ENCODE measurements around the gene CD200.
"Not testable (repeated sequence)": the region's sequence is repeated elsewhere in the genome, so short reads cannot be mapped to it uniquely, and the experiment has no call there.

Gene CD200

GRCh38 chr3:112375117-112375516 is 42.2 kb downstream of the CD200 start:
- ChIA-PET POLR2A (no interaction called here), CTCF (no interaction called here)
- no peak for DNase-seq (ENCODE audit: extremely low spot score)
- no peak for TF ChIP-seq SP1 (IDR thresholded peaks at IDR 0.05)
- no peak for TF ChIP-seq HDGF (IDR thresholded peaks at IDR 0.05; ENCODE audit: borderline replicate concordance)
- no peak for TF ChIP-seq SUZ12 (IDR thresholded peaks at IDR 0.05)
- no peak for TF ChIP-seq ZNF384 (IDR thresholded peaks at IDR 0.05)
- TF ChIP-seq LEF1 (IDR thresholded peaks at IDR 0.05; ENCODE audit: borderline replicate concordance) = no peak
- TF ChIP-seq ARNT (IDR thresholded peaks at IDR 0.05) = no peak
- TF ChIP-seq FOXK2 (IDR thresholded peaks at IDR 0.05) = no peak
- TF ChIP-seq BHLHE40 (IDR thresholded peaks at IDR 0.05; ENCODE audit: borderline replicate concordance) = no peak
- no peak for TF ChIP-seq NFRKB (IDR thresholded peaks at IDR 0.05)
- TF ChIP-seq, protein P1, sequence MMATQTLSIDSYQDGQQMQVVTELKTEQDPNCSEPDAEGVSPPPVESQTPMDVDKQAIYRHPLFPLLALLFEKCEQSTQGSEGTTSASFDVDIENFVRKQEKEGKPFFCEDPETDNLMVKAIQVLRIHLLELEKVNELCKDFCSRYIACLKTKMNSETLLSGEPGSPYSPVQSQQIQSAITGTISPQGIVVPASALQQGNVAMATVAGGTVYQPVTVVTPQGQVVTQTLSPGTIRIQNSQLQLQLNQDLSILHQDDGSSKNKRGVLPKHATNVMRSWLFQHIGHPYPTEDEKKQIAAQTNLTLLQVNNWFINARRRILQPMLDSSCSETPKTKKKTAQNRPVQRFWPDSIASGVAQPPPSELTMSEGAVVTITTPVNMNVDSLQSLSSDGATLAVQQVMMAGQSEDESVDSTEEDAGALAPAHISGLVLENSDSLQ (IDR thresholded peaks at IDR 0.05) = no peak
- TF ChIP-seq L3MBTL2 (conservative IDR thresholded peaks at IDR 0.05) = no peak
- TF ChIP-seq CTBP1 (IDR thresholded peaks at IDR 0.05; ENCODE audit: borderline replicate concordance) = no peak
- no peak for TF ChIP-seq TARDBP (IDR thresholded peaks at IDR 0.05)
- TF ChIP-seq FOXA1 (IDR thresholded peaks at IDR 0.05) = no peak
- TF ChIP-seq FOXM1 (IDR thresholded peaks at IDR 0.05; ENCODE audit: borderline replicate concordance) = no peak
- TF ChIP-seq ELF4 (IDR thresholded peaks at IDR 0.05) = no peak

GRCh38 chr3:112376241-112376911 is 43.4 kb downstream of the CD200 start:
- TF ChIP-seq SP1 (IDR thresholded peaks at IDR 0.05) (no peak), ZNF384 (IDR thresholded peaks at IDR 0.05) (no peak), HDGF (IDR thresholded peaks at IDR 0.05; ENCODE audit: borderline replicate concordance) (no peak)
- POLR2A ChIA-PET = no interaction called here
- CTCF ChIA-PET = no interaction called here
- no peak for DNase-seq (ENCODE audit: extremely low spot score)

GRCh38 chr3:112376992-112377391 is 44.0 kb downstream of the CD200 start:
- TF ChIP-seq LEF1 (IDR thresholded peaks at IDR 0.05; ENCODE audit: borderline replicate concordance) (no peak), NFRKB (IDR thresholded peaks at IDR 0.05) (no peak), CTBP1 (IDR thresholded peaks at IDR 0.05; ENCODE audit: borderline replicate concordance) (no peak), BHLHE40 (IDR thresholded peaks at IDR 0.05; ENCODE audit: borderline replicate concordance) (no peak), ARNT (IDR thresholded peaks at IDR 0.05) (no peak), FOXK2 (IDR thresholded peaks at IDR 0.05) (no peak), L3MBTL2 (conservative IDR thresholded peaks at IDR 0.05) (no peak), ZNF384 (IDR thresholded peaks at IDR 0.05) (no peak), ELF4 (IDR thresholded peaks at IDR 0.05) (no peak), TARDBP (IDR thresholded peaks at IDR 0.05) (no peak), HDGF (IDR thresholded peaks at IDR 0.05; ENCODE audit: borderline replicate concordance) (no peak), SP1 (IDR thresholded peaks at IDR 0.05) (no peak), FOXM1 (IDR thresholded peaks at IDR 0.05; ENCODE audit: borderline replicate concordance) (no peak), FOXA1 (IDR thresholded peaks at IDR 0.05) (no peak), SUZ12 (IDR thresholded peaks at IDR 0.05) (no peak)
- TF ChIP-seq, protein P1 (IDR thresholded peaks at IDR 0.05) = no peak
- POLR2A ChIA-PET = no interaction called here
- no peak for DNase-seq (ENCODE audit: extremely low spot score)
- CTCF ChIA-PET = no interaction called here

- TF ChIP-seq HDGF (IDR thresholded peaks at IDR 0.05; ENCODE audit: borderline replicate concordance) = no peak
- TF ChIP-seq BHLHE40 (IDR thresholded peaks at IDR 0.05; ENCODE audit: borderline replicate concordance) = no peak
- TF ChIP-seq L3MBTL2 (conservative IDR thresholded peaks at IDR 0.05) = no peak
- TF ChIP-seq, protein P1 (IDR thresholded peaks at IDR 0.05) = no peak
- CTCF ChIA-PET = no interaction called here
- DNase-seq (ENCODE audit: extremely low spot score) = no peak
- POLR2A ChIA-PET = no interaction called here
These were observed 44.7 kb downstream of the CD200 start for GRCh38 chr3:112377568-112378071.

DNA sequence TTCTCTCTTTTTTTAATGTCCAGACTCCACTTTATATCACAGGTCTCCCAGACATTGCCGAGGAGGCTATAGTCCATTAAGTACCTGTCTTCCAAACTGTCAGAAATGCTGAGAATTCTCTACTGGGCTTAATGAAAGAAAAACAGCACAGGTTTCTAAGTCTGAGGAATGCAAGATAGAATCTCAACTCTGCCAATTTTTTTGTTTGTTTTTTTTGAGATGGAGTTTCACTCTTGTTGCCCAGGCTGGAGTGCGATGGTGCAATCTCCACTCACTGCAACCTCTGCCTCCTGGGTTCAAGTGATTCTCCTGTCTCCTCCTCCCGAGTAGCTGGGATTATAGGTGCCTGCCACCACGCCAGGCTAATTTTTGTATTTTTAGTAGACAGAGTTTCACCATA is 45.4 kb downstream of the CD200 start:
- CTCF ChIA-PET; POLR2A ChIA-PET; DNase-seq (ENCODE audit: extremely low spot score): not testable (repeated sequence)

GRCh38 chr3:112379020-112379690 is 46.2 kb downstream of the CD200 start:
- POLR2A ChIA-PET = no interaction called here
- TF ChIP-seq SUZ12 (IDR thresholded peaks at IDR 0.05) (no peak), FOXK2 (IDR thresholded peaks at IDR 0.05) (no peak), HDGF (IDR thresholded peaks at IDR 0.05; ENCODE audit: borderline replicate concordance) (no peak), L3MBTL2 (conservative IDR thresholded peaks at IDR 0.05) (no peak), FOXA1 (IDR thresholded peaks at IDR 0.05) (no peak), SP1 (IDR thresholded peaks at IDR 0.05) (no peak), BHLHE40 (IDR thresholded peaks at IDR 0.05; ENCODE audit: borderline replicate concordance) (no peak), FOXM1 (IDR thresholded peaks at IDR 0.05; ENCODE audit: borderline replicate concordance) (no peak), ARNT (IDR thresholded peaks at IDR 0.05) (no peak), NFRKB (IDR thresholded peaks at IDR 0.05) (no peak), CTBP1 (IDR thresholded peaks at IDR 0.05; ENCODE audit: borderline replicate concordance) (no peak)
- DNase-seq (ENCODE audit: extremely low spot score) = no peak
- CTCF ChIA-PET = no interaction called here

All from HEK293T (cell line).